CD4-positive, alpha-beta T cell (primary cell): ENCODE data around the gene KCND1. TPM values are rescaled to one million over a fixed set of nuclear protein-coding genes. Genes with fewer than 3 reads are reported as not detected.
A peak's percentile ranks its signal among the peaks of the same experiment; 100 is the strongest.

Source experiments
- ATAC-seq: fragments of 200-7000 bp; cut with Tn5 transposase; one replicate; pipeline ENCODE4 v1.10.0; 2022; ENCODE audit warnings: mild to moderate bottlenecking; ENCODE audit not compliant: poor library complexity
- CTCF ChIA-PET: fragments of 350-600 bp; sonication (Branson Sonifier 250); formaldehyde crosslinking; loops from one replicate; lab custom pipeline; 2021; ENCODE audit warnings: antibody characterized with exemption, inconsistent platforms; lab: Charles Lee
- POLR2A ChIA-PET: fragments of 350-600 bp; sonication (Branson Sonifier 250); formaldehyde crosslinking; loops from one replicate; lab custom pipeline; 2021; ENCODE audit warnings: antibody characterized with exemption, inconsistent platforms; lab: Charles Lee
- DNase-seq, 14 experiments: peaks; one replicate each; pipeline ENCODE4 v3.0.0-alpha.2; 2013 to 2020; ENCODE audit warnings: mixed read lengths in 2 of 14
- H3K27ac ChIP-seq, 2 donors: one replicate each; pipeline versions ENCODE4 v1.5.1 to v1.7.0; 2013; ENCODE audit warnings: low read length in 2 of 2, low read depth in 1 of 2, mild to moderate bottlenecking in 1 of 2
- H3K27me3 ChIP-seq, 2 experiments: 1 replicate in 1 of 2; 2 replicates in 1 of 2; pipeline versions ENCODE4 v1.6.1 to v1.7.0; 2013; ENCODE audit warnings: low read length in 2 of 2, control low read depth in 1 of 2, mild to moderate bottlenecking in 1 of 2, moderate library complexity in 1 of 2; ENCODE audit not compliant: insufficient read depth in 2 of 2, control insufficient read depth in 1 of 2
- H3K36me3 ChIP-seq: one replicate; pipeline ENCODE4 v1.6.1; 2013; ENCODE audit warnings: low read length, control low read depth; ENCODE audit not compliant: insufficient read depth
- H3K4me1 ChIP-seq: one replicate; pipeline ENCODE4 v1.6.1; 2013; ENCODE audit warnings: low read length, control low read depth; ENCODE audit not compliant: insufficient read depth
- H3K4me3 ChIP-seq: one replicate; pipeline ENCODE4 v1.5.1; 2013; ENCODE audit warnings: mild to moderate bottlenecking, low read length, moderate library complexity
- H3K9me3 ChIP-seq, 2 experiments: 1 replicate in 1 of 2; 2 replicates in 1 of 2; pipeline versions ENCODE4 v1.6.1 to v1.7.0; 2013; ENCODE audit warnings: low read length in 2 of 2, mild to moderate bottlenecking in 2 of 2, control low read depth in 1 of 2, moderate library complexity in 1 of 2; ENCODE audit not compliant: control insufficient read depth in 1 of 2, insufficient read depth in 1 of 2
- H3K27ac Mint-ChIP-seq: one replicate; pipeline ENCODE4 v1.8.0; 2020; ENCODE audit warnings: mixed read lengths
- H3K27me3 Mint-ChIP-seq: one replicate; pipeline ENCODE4 v1.8.0; 2021; ENCODE audit warnings: mixed read lengths
- H3K36me3 Mint-ChIP-seq: one replicate; pipeline ENCODE4 v1.8.0; 2021; ENCODE audit warnings: low read depth, mixed read lengths
- H3K4me1 Mint-ChIP-seq: one replicate; pipeline ENCODE4 v1.8.0; 2021; ENCODE audit warnings: low read depth, mixed read lengths
- H3K4me3 Mint-ChIP-seq: one replicate; pipeline ENCODE4 v1.8.0; 2020; ENCODE audit warnings: mild to moderate bottlenecking, mixed read lengths
- H3K9me3 Mint-ChIP-seq: one replicate; pipeline ENCODE4 v1.8.0; 2020; ENCODE audit warnings: mixed read lengths
- intact Hi-C, 2 experiments: fragments of 100-400 bp; cut with DNase I in 1 of 2; cut with micrococcal nuclease in 1 of 2; formaldehyde crosslinking; loops; one replicate each; pipeline versions ENCODE4 v1.15.1 to v1.9.0; 2023 to 2025; cut with DNase I, micrococcal nuclease
- polyA plus RNA-seq, 2 donors: library from polyadenylated mRNA; unstranded; fragments of 120-200 nt; gene quantifications; one replicate each; pipeline ENCODE4 v1.2.1, GENCODE V29; 2013
- total RNA-seq, 174 experiments: library from RNA in 2 of 174; stranded (reverse) in 2 of 174; gene quantifications; one replicate each; pipeline ENCODE4 v1.2.3 and lab custom pipeline; 2021 to 2026
- TF ChIP-seq, protein P1 (sequence below): fragments of 200-600 bp; IDR thresholded peaks from one replicate; pipeline ENCODE4 v1.8.0; 2022; ENCODE audit warnings: antibody characterized with exemption, mild to moderate bottlenecking

Gene KCND1
- total RNA-seq (1 to 10 TPM; 1.5 to 2.7 TPM), total RNA-seq (lab: John Stamatoyannopoulos, UW) (0.26 to 3.6 (median 1.2) reads per million in 172 experiments)
- polyA plus RNA-seq (2013, experiment 1 of 2): 0.23 TPM
- 1.3 TPM for polyA plus RNA-seq (2013, experiment 2 of 2)

GRCh38 chrX:48971249-48972219 lies at the start of gene KCND1:
Gene KCND1 (minus strand): TSS chrX:48971844. CDS start chrX:48970271, 1,573 bp downstream.
- Histone ChIP-seq H3K36me3 (peaks cover 11% of the 10 kb centered on the region), H3K4me3 (peak within 1 kb of the TSS; percentile 31), H3K9me3 (no peaks in the 10 kb centered on the region), H3K27ac (no peak within 1 kb of the TSS), H3K4me1 (peaks cover 16% of the 10 kb centered on the region), H3K27me3 (no peaks in the 10 kb centered on the region)
- DNase-seq (peak in 4 of 14 experiments; percentile 2 to 28 (median 15)), ATAC-seq (peak; percentile 37)
- H3K27me3 Mint-ChIP-seq: no peaks in the 10 kb centered on the region
- H3K36me3 Mint-ChIP-seq: peaks cover 19% of the 10 kb centered on the region
- peaks cover 17% of the 10 kb centered on the region for H3K4me1 Mint-ChIP-seq
- no peak within 1 kb of the TSS for H3K27ac Mint-ChIP-seq
- H3K4me3 Mint-ChIP-seq: peak within 1 kb of the TSS; percentile 42
- TF ChIP-seq, protein P1, sequence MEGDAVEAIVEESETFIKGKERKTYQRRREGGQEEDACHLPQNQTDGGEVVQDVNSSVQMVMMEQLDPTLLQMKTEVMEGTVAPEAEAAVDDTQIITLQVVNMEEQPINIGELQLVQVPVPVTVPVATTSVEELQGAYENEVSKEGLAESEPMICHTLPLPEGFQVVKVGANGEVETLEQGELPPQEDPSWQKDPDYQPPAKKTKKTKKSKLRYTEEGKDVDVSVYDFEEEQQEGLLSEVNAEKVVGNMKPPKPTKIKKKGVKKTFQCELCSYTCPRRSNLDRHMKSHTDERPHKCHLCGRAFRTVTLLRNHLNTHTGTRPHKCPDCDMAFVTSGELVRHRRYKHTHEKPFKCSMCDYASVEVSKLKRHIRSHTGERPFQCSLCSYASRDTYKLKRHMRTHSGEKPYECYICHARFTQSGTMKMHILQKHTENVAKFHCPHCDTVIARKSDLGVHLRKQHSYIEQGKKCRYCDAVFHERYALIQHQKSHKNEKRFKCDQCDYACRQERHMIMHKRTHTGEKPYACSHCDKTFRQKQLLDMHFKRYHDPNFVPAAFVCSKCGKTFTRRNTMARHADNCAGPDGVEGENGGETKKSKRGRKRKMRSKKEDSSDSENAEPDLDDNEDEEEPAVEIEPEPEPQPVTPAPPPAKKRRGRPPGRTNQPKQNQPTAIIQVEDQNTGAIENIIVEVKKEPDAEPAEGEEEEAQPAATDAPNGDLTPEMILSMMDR: no peak
- H3K9me3 Mint-ChIP-seq: no peaks in the 10 kb centered on the region
- ChIA-PET POLR2A (interaction anchor here (0.6 to 3.3 kb wide), 4 partner anchors 13 to 432 kb away, joined by 3 to 18 read pairs (median 8); partner anchors contain the start of genes GRIPAP1, OTUD5 and TFE3), CTCF (interaction anchor here (0.6 to 1.8 kb wide), 3 partner anchors 13 to 31 kb away, joined by 3 to 6 read pairs (median 3); no protein-coding TSS in a partner anchor)
- intact Hi-C loops: no loop called here

DNA sequence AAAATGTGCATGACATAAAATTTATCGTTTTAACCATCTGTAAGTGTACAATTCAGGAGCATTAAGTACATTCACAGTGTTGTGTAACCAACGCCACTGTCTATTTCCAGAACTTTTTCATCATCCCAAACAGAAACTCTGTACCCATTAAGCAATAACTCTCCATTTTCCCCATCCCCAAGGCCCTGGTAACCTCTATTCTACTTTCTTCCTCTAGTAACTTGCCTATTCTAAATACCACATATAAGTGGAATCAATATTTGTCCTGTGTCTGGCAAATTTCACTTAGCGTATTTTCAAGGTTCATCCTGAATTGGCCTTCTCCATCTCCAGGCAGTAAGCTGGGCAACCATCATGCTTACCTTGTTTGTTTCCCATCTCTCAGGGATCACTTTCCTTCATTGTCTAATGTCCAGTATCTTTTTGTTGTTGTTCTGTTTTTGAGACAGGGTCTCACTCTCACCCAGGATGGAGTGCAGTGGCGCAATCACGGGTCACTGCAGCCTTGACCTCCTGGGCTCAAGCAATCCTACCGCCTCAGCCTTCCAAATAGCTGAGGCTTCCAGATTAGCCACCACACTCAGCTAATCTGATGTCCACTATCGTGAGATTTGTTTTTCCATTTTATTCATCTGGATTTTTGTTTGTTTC lies 48.1 kb upstream of the KCND1 start:
- Histone ChIP-seq H3K27ac (no peak overlapping the region), H3K9me3 (no peaks in the 10 kb centered on the region), H3K27me3 (no peaks in the 10 kb centered on the region), H3K4me1 (no peaks in the 10 kb centered on the region), H3K4me3 (no peak overlapping the region), H3K36me3 (no peaks in the 10 kb centered on the region)
- H3K27ac Mint-ChIP-seq: no peak overlapping the region
- no peaks in the 10 kb centered on the region for H3K9me3 Mint-ChIP-seq
- H3K36me3 Mint-ChIP-seq: no peaks in the 10 kb centered on the region
- CTCF ChIA-PET: no interaction called here
- no peaks in the 10 kb centered on the region for H3K27me3 Mint-ChIP-seq
- POLR2A ChIA-PET: no interaction called here
- intact Hi-C loops: no loop called here
- H3K4me1 Mint-ChIP-seq: no peaks in the 10 kb centered on the region
- TF ChIP-seq, protein P1: no peak
- H3K4me3 Mint-ChIP-seq: no peak overlapping the region
- DNase-seq (no peak), ATAC-seq (no peak)

- TF ChIP-seq, protein P1: no peak
- Histone ChIP-seq H3K4me3 (no peak overlapping the region), H3K27ac (no peak overlapping the region), H3K36me3 (no peaks in the 10 kb centered on the region), H3K9me3 (no peaks in the 10 kb centered on the region), H3K27me3 (no peaks in the 10 kb centered on the region), H3K4me1 (no peaks in the 10 kb centered on the region)
- ChIA-PET CTCF (no interaction called here), POLR2A (no interaction called here)
- H3K4me1 Mint-ChIP-seq: no peaks in the 10 kb centered on the region
- H3K36me3 Mint-ChIP-seq: no peaks in the 10 kb centered on the region
- intact Hi-C loops: no loop called here
- no peaks in the 10 kb centered on the region for H3K27me3 Mint-ChIP-seq
- H3K4me3 Mint-ChIP-seq: no peak overlapping the region
- H3K27ac Mint-ChIP-seq: no peak overlapping the region
- no peak for ATAC-seq
- H3K9me3 Mint-ChIP-seq: no peaks in the 10 kb centered on the region
- no peak for DNase-seq
Measured at GRCh38 chrX:49019050-49019449, 47.4 kb upstream of the KCND1 start.
